Spinal cord (tissue), 10 donors: ENCODE results near the gene CD93. TPM values are rescaled to one million over a fixed set of nuclear protein-coding genes. Genes with fewer than 3 reads are reported as not detected.

Experiments used
- DNase-seq, 6 donors: peaks; one replicate each; pipeline versions ENCODE4 v3.0.0 to v3.0.0-alpha.2; 2013 to 2015; ENCODE audit warnings: low spot score in 6 of 6, low read depth in 4 of 6
- H3K27ac ChIP-seq: one replicate; pipeline ENCODE4 v1.5.1; 2013; ENCODE audit warnings: low read depth, low read length, control low read depth
- H3K27me3 ChIP-seq: one replicate; pipeline ENCODE4 v1.6.1; 2013; ENCODE audit warnings: low read length; ENCODE audit not compliant: control insufficient read depth, insufficient read depth
- H3K36me3 ChIP-seq: one replicate; pipeline ENCODE4 v1.6.1; 2013; ENCODE audit warnings: low read length; ENCODE audit not compliant: control insufficient read depth, insufficient read depth
- H3K4me1 ChIP-seq: one replicate; pipeline ENCODE4 v1.6.1; 2013; ENCODE audit warnings: low read length; ENCODE audit not compliant: control insufficient read depth, insufficient read depth
- H3K4me3 ChIP-seq: one replicate; pipeline ENCODE4 v1.5.1; 2013; ENCODE audit warnings: low read depth, low read length, control low read depth
- H3K9me3 ChIP-seq: one replicate; pipeline ENCODE4 v1.6.1; 2013; ENCODE audit warnings: low read length; ENCODE audit not compliant: control insufficient read depth, insufficient read depth
- WGBS: methylation state at CpG from one replicate; pipeline ENCODE4 v1.1.5; 2013; ENCODE audit warnings: missing lambda C conversion rate; ENCODE audit not compliant: insufficient coverage; 5-methylcytosine and 5-hydroxymethylcytosine counted together
- polyA plus RNA-seq, 2 donors: library from polyadenylated mRNA; unstranded; fragments of 120-200 nt; gene quantifications; one replicate each; pipeline ENCODE4 v1.2.1, GENCODE V29; 2013; ENCODE audit not compliant: insufficient read length in 2 of 2
- total RNA-seq, 2 donors: library from RNA; depleted of rRNA in 1 of 2; stranded (reverse); fragments of 120-200 nt in 1 of 2; fragments of >200 nt in 1 of 2; gene quantifications; one replicate each; pipeline versions ENCODE4 v1.2.3 to v1.2.4, GENCODE V29; 2013 to 2014
- donor health status: healthy.

The CD93 gene
- total and polyA plus RNA-seq, 4 donors = 19.6 to 54.5 (median 26.6) TPM

DNA sequence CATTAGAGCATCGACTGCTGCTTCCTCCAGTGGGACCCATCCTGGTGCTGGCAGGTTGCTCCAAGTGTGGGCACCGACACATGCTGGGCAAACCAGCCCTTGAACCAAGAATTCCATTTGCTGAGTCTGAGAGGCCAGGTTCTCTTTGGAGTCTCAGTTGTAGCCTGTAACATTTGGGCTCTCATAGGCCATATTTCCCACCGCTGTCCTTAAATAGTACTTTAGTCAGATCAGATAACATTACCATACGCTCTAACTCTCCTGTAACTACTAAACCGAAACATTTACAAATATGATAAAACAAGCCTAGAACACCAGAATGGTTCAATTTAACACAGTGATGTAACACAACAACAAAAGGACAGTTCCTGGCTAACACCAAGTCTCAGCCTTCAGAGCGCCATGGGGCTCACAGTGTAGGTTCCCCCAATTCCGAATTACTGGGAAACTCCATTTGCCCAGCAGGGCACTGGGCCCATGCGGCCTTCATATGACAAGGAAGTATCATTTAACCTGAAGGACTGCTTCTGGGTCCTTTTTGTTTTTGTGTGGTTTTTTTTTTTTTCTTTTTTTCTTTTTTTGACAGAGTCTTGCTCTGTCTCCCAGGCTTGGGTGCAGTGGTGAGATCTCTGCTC lies 28.4 kb upstream of the CD93 start:
- WGBS = 89% methylated on average over 6 of the region's 8 CpGs

DNA sequence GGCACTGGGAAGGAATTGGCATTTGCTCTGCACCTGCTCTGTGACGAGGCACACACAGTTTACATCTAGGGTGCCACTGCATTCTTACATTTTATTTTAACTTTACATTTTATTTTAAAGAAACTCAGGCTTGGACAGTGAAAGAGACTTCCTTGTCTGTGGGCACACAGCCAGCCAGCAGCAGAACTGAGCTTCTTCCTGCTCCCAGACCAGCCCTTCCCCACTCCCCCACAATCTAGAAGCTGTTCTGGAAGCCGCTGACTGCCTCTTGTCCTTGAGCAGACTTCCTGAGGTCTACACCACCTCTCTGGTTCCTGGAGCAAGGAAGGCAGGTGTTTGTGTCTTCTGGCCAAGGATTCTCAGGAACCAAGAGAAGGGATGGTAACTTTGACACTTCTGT lies 27.9 kb upstream of the CD93 start:
- Histone ChIP-seq H3K27me3 (no peaks in the 10 kb centered on the region), H3K4me3 (no peak overlapping the region), H3K27ac (no peak overlapping the region), H3K9me3 (no peaks in the 10 kb centered on the region), H3K36me3 (no peaks in the 10 kb centered on the region), H3K4me1 (peaks cover 4% of the 10 kb centered on the region)
- DNase-seq = no peak
- WGBS = 100% methylated on average over 1 of the region's 2 CpGs

More for the DNA sequence above, 28.4 kb upstream of the CD93 start:
- peaks cover 6% of the 10 kb centered on the region for H3K4me1 ChIP-seq
- no peak for DNase-seq
- H3K27me3 ChIP-seq = no peaks in the 10 kb centered on the region
- no peaks in the 10 kb centered on the region for H3K9me3 ChIP-seq
- no peak overlapping the region for H3K27ac ChIP-seq
- H3K4me3 ChIP-seq = no peak overlapping the region
- H3K36me3 ChIP-seq = no peaks in the 10 kb centered on the region

DNA sequence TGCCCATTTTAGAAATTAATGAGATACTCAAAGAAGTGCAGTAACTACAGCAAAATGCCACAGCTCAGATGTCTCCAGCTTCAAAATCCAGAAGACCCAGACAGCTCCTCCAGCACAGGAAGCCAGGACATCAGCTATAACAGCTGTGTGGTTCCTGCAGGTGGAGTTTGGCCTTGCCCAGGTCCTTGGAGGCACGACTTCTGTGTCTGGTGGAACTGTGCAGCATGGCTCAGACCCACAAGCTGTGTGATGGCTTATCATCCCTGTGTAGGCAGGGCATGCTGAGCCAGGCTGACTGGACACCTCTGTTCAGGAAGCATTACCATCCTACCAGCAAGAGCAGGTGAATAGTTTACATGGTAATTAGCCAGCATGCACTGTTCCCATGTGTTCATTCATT lies 26.5 kb upstream of the CD93 start:
- Histone ChIP-seq H3K4me3 (no peak overlapping the region), H3K4me1 (peaks cover 4% of the 10 kb centered on the region), H3K9me3 (no peaks in the 10 kb centered on the region), H3K27ac (no peak overlapping the region), H3K36me3 (no peaks in the 10 kb centered on the region), H3K27me3 (no peaks in the 10 kb centered on the region)
- DNase-seq = no peak
- WGBS = 55% methylated on average over 1 of the region's 1 CpG

DNA sequence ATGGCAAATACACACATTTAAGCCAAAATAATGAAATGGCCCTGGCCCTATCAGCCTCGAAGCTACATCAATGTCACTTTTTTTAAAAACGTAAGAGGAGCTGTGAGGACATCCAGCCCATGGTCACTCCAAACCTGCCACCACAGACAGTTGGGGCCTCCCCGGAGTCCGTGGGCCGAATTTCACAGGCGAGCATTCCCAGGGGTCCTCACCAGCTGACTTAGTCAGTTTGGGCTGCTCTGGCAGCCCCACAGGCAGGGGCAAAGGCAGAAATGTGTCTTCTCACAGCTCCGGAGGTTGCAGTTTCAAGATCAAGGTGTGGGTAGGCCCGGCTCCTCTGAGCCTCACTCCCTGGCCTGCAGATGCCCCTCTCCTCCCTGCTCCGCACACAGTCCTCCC lies 25.8 kb upstream of the CD93 start:
- Histone ChIP-seq H3K4me3 (no peak overlapping the region), H3K36me3 (no peaks in the 10 kb centered on the region), H3K4me1 (peaks cover 4% of the 10 kb centered on the region), H3K27me3 (no peaks in the 10 kb centered on the region), H3K27ac (no peak overlapping the region), H3K9me3 (no peaks in the 10 kb centered on the region)
- no peak for DNase-seq
- WGBS = 91% methylated on average over 9 of the region's 9 CpGs

DNA sequence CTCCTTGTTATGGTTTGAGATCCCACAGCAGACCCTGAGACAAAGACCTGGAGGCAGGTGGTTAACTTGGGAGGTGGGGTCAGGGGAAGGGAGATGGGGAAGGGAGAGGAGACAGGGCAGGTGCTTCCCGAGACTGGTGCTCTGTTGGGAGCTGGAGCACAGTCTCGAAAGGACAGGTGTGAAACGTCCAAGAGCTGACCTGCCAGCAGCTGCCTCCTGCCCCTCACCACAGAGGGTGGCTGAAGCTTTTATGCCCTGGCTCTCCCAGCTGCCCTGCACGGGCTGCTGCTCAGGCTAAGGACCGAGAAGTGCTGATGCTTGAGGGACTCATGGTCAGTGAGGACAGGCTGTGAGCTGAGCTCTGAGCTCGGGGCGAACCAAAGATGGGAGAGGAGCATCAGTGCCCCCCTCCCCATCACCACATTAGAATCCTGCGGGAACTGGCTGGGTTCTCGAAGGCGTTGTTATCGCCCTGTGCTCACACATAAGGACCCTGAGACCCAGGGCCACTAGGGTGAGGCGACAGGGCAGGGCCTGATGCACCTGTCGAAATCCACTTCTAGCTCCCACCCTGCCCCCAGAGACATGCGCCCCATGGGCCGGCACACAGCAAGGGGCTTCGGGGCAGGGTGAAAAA lies 25.3 kb upstream of the CD93 start:
- Histone ChIP-seq H3K27me3 (no peaks in the 10 kb centered on the region), H3K27ac (no peak overlapping the region), H3K36me3 (no peaks in the 10 kb centered on the region), H3K9me3 (no peaks in the 10 kb centered on the region), H3K4me3 (no peak overlapping the region), H3K4me1 (no peaks in the 10 kb centered on the region)
- no peak for DNase-seq
- WGBS = 89% methylated on average over 14 of the region's 16 CpGs

DNA sequence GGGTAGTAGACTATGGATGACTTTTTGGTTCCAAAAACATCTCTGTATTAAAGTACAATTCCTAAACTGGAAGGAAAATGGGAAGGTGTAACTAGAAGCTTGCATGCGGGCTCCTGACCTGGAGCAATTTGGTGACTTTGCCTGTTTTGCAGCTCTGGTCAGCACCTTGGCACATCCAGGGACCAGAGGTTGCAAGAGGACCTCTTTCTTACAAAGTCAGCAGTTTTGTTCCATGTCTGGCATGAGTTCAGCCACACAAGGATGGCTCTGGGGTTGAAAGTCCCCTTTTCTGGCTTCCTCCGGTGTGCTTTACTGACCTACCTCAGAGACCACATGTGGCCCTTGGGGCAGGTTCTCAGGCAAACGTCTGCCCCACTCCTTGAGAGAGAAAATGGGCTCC lies 22.7 kb upstream of the CD93 start:
- Histone ChIP-seq H3K27me3 (no peaks in the 10 kb centered on the region), H3K36me3 (no peaks in the 10 kb centered on the region), H3K4me1 (no peaks in the 10 kb centered on the region), H3K9me3 (no peaks in the 10 kb centered on the region), H3K27ac (no peak overlapping the region), H3K4me3 (no peak overlapping the region)
- DNase-seq = no peak
- 74% methylated on average over 2 of the region's 3 CpGs for WGBS

DNA sequence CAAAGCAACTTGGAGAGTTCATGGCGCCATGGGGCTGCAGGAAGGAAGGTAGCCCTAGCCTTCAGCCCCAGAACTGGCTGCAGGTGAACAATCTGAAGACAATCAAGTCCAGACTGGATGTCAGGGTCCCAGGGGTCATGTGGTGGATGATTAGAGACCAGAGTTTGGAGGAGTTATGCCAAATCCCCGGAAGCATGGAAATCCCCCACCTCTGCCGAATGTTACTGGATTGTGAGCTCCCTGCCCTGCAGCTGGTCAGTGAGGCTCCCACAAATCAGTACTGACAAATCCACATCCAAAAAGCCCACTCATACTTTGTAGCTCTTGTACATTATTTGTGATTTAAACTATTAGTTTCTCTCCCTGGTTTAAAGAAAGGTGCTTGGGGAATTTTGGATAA lies 21.3 kb upstream of the CD93 start:
- H3K9me3 ChIP-seq = no peaks in the 10 kb centered on the region
- H3K36me3 ChIP-seq = no peaks in the 10 kb centered on the region
- 100% methylated on average over 1 of the region's 3 CpGs for WGBS
- H3K4me3 ChIP-seq = no peak overlapping the region
- no peaks in the 10 kb centered on the region for H3K27me3 ChIP-seq
- no peak for DNase-seq
- no peaks in the 10 kb centered on the region for H3K4me1 ChIP-seq
- H3K27ac ChIP-seq = no peak overlapping the region

DNA sequence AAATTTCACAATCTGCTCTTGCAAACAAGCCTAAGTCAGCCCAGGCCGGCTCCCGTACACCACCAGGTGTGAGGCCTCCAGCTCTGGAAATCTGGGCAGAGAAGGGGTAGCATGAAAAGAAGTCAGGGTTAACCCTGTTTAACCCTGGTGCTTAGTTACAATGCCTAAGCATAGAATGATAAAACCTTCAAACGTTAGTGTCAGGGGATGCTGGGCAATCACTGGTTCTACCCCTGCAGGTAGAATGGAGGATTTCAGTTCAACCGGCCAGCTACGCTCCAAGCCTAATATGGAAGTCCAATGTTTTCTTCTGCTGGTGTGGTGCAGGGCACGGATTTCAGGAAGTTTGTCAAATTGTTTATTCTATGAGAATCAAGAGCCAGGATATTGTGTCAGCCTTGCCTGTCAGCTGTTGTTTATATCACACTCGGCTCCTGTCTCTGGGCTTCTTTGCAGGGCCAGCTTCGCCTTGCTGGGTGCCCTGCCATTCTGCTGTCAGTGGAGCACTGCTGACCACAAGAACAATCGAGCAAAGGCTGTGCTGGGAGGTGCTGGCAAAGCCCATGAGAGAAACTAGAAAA lies 20.2 kb upstream of the CD93 start:
- Histone ChIP-seq H3K36me3 (no peaks in the 10 kb centered on the region), H3K9me3 (no peaks in the 10 kb centered on the region), H3K4me3 (no peak overlapping the region), H3K27me3 (no peaks in the 10 kb centered on the region), H3K27ac (no peak overlapping the region), H3K4me1 (no peaks in the 10 kb centered on the region)
- DNase-seq = no peak
- 87% methylated on average over 9 of the region's 9 CpGs for WGBS

DNA sequence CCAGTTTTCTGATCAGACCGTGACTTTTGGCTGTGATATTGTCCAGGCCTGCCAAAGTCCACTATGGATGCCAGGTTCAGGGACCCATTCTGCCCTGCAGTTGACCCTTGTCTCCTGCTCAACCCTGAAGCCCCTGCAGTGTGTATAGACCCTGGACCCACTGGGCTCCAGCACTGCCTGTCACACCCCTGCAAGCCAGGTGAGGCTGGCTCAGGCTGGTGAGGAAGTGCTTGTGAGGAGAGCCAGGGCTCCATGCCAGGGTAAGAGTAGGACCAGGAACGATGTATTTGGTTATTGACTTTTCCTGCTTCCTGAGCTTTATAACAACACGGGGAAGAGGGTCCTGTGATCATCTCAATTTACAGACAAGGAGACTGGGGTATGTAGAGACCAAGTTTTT lies 19.1 kb upstream of the CD93 start:
- no peak overlapping the region for H3K27ac ChIP-seq
- peaks cover 1% of the 10 kb centered on the region for H3K4me1 ChIP-seq
- WGBS = 89% methylated on average over 2 of the region's 3 CpGs

More for the DNA sequence above, 19.1 kb upstream of the CD93 start:
- Histone ChIP-seq H3K36me3 (no peaks in the 10 kb centered on the region), H3K4me3 (no peak overlapping the region), H3K27me3 (no peaks in the 10 kb centered on the region), H3K9me3 (no peaks in the 10 kb centered on the region)
- no peak for DNase-seq
